ENCODE data around the gene SEMA6B. TPM values are rescaled to one million over a fixed set of nuclear protein-coding genes. Genes with fewer than 3 reads are reported as not detected.

The SEMA6B gene
- total and polyA plus RNA-seq, 2 donors (not counting 1 experiment from before 2014, with no cell fraction given): 0.42 TPM; not detected in 1

GRCh38 chr19:4511300-4512054 is 48.0 kb downstream of the SEMA6B start:
- Mint-ChIP-seq H3K4me3 (no peak overlapping the region), H3K27ac (no peak overlapping the region), H3K4me1 (no peaks in the 10 kb centered on the region), H3K9me3 (ENCODE audit: insufficient read depth) (no peaks in the 10 kb centered on the region), H3K27me3 (no peaks in the 10 kb centered on the region)
- 87% methylated on average over 27 of the region's 27 CpGs for WGBS (ENCODE audit: insufficient coverage)
- no peak overlapping the region for H3K4me3 ChIP-seq (ENCODE audit: control extremely low read depth in 1 of 5, extremely low read depth in 1 of 5, insufficient read depth in 1 of 5, low read depth in 2 of 5, low read length in 4 of 5)
- H3K9me3 ChIP-seq (ENCODE audit: control extremely low read depth in 1 of 3, control insufficient read depth in 2 of 3, insufficient read depth in 1 of 3, low read length in 2 of 3): peaks cover 0 to 13% (median 0%) of the 10 kb centered on the region in 3 donors
- TF ChIP-seq, protein P1, sequence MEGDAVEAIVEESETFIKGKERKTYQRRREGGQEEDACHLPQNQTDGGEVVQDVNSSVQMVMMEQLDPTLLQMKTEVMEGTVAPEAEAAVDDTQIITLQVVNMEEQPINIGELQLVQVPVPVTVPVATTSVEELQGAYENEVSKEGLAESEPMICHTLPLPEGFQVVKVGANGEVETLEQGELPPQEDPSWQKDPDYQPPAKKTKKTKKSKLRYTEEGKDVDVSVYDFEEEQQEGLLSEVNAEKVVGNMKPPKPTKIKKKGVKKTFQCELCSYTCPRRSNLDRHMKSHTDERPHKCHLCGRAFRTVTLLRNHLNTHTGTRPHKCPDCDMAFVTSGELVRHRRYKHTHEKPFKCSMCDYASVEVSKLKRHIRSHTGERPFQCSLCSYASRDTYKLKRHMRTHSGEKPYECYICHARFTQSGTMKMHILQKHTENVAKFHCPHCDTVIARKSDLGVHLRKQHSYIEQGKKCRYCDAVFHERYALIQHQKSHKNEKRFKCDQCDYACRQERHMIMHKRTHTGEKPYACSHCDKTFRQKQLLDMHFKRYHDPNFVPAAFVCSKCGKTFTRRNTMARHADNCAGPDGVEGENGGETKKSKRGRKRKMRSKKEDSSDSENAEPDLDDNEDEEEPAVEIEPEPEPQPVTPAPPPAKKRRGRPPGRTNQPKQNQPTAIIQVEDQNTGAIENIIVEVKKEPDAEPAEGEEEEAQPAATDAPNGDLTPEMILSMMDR (IDR thresholded peaks at IDR 0.05): no peak
- TF ChIP-seq EZH2 (IDR thresholded peaks at IDR 0.05; ENCODE audit: borderline replicate concordance, insufficient read depth, low read depth, low read length, poor library complexity, severe bottlenecking): no peak
- H3K9ac ChIP-seq (ENCODE audit: low read length): no peak overlapping the region
- intact Hi-C loops (cut with micrococcal nuclease): no loop called here
- H2AFZ ChIP-seq (ENCODE audit: insufficient read depth, low read depth, low read length, poor library complexity, severe bottlenecking): no peak overlapping the region
- no peaks in the 10 kb centered on the region for H3K36me3 ChIP-seq (replicated peaks in 1 of 2; ENCODE audit: control extremely low read depth in 1 of 2, control insufficient read depth in 1 of 2, extremely low read depth in 1 of 2, insufficient read depth in 2 of 2, low read length in 1 of 2)
- ATAC-seq (ENCODE audit: low read depth): no peak
- POLR2A ChIA-PET: no interaction called here
- no peak overlapping the region for H3K4me2 ChIP-seq (replicated peaks; ENCODE audit: low read depth, low read length, poor library complexity, severe bottlenecking)
- H3K27ac ChIP-seq (ENCODE audit: low read length in 2 of 2): no peak overlapping the region
- H4K20me1 ChIP-seq (ENCODE audit: control insufficient read depth, insufficient read depth, low read length, poor library complexity, severe bottlenecking): no peaks in the 10 kb centered on the region
- no peaks in the 10 kb centered on the region for H3K79me2 ChIP-seq (ENCODE audit: control insufficient read depth, insufficient read depth, low read length)
- H3K27me3 ChIP-seq (replicated peaks in 1 of 4; ENCODE audit: control extremely low read depth in 1 of 4, control insufficient read depth in 3 of 4, insufficient read depth in 4 of 4, low read length in 3 of 4): peaks cover 0 to 1% (median 0%) of the 10 kb centered on the region in 4 experiments
- CTCF ChIA-PET: no interaction called here
- no peak for DNase-seq
- no peaks in the 10 kb centered on the region for H3K4me1 ChIP-seq (ENCODE audit: control insufficient read depth in 2 of 2, insufficient read depth in 2 of 2, low read length in 2 of 2)

GRCh38 chr19:4510435-4511255 is 48.8 kb downstream of the SEMA6B start:
- Histone ChIP-seq H4K20me1 (ENCODE audit: control insufficient read depth, insufficient read depth, low read length, poor library complexity, severe bottlenecking) (no peaks in the 10 kb centered on the region), H3K4me2 (replicated peaks; ENCODE audit: low read depth, low read length, poor library complexity, severe bottlenecking) (no peak overlapping the region), H3K9me3 (ENCODE audit: control extremely low read depth in 1 of 3, control insufficient read depth in 2 of 3, insufficient read depth in 1 of 3, low read length in 2 of 3) (peaks cover 0 to 13% (median 0%) of the 10 kb centered on the region in 3 donors), H3K27me3 (replicated peaks in 1 of 4; ENCODE audit: control extremely low read depth in 1 of 4, control insufficient read depth in 3 of 4, insufficient read depth in 4 of 4, low read length in 3 of 4) (no peaks in the 10 kb centered on the region), H3K4me3 (ENCODE audit: control extremely low read depth in 1 of 5, extremely low read depth in 1 of 5, insufficient read depth in 1 of 5, low read depth in 2 of 5, low read length in 4 of 5) (no peak overlapping the region), H3K79me2 (ENCODE audit: control insufficient read depth, insufficient read depth, low read length) (no peaks in the 10 kb centered on the region), H3K4me1 (ENCODE audit: control insufficient read depth in 2 of 2, insufficient read depth in 2 of 2, low read length in 2 of 2) (no peaks in the 10 kb centered on the region), H3K36me3 (replicated peaks in 1 of 2; ENCODE audit: control extremely low read depth in 1 of 2, control insufficient read depth in 1 of 2, extremely low read depth in 1 of 2, insufficient read depth in 2 of 2, low read length in 1 of 2) (no peaks in the 10 kb centered on the region), H2AFZ (ENCODE audit: insufficient read depth, low read depth, low read length, poor library complexity, severe bottlenecking) (no peak overlapping the region), H3K9ac (ENCODE audit: low read length) (no peak overlapping the region), H3K27ac (ENCODE audit: low read length in 2 of 2) (no peak overlapping the region)
- TF ChIP-seq EZH2 (IDR thresholded peaks at IDR 0.05; ENCODE audit: borderline replicate concordance, insufficient read depth, low read depth, low read length, poor library complexity, severe bottlenecking): no peak
- TF ChIP-seq, protein P1 (IDR thresholded peaks at IDR 0.05): no peak
- no peak overlapping the region for H3K27ac Mint-ChIP-seq
- no peaks in the 10 kb centered on the region for H3K9me3 Mint-ChIP-seq (ENCODE audit: insufficient read depth)
- no peaks in the 10 kb centered on the region for H3K4me1 Mint-ChIP-seq
- no peak for DNase-seq
- ChIA-PET POLR2A (no interaction called here), CTCF (no interaction called here)
- no peak for ATAC-seq (ENCODE audit: low read depth)
- WGBS (ENCODE audit: insufficient coverage): 89% methylated on average over 37 of the region's 37 CpGs
- intact Hi-C loops (cut with micrococcal nuclease): no loop called here
- H3K27me3 Mint-ChIP-seq: no peaks in the 10 kb centered on the region
- H3K4me3 Mint-ChIP-seq: no peak overlapping the region

Data from B cell (primary cell).